NB4 (cell line): ENCODE results near the gene LOC101059915.
"Not testable (repeated sequence)": the region's sequence is repeated elsewhere in the genome, so short reads cannot be mapped to it uniquely, and the experiment has no call there.

Source experiments
- DNase-seq: peaks from one replicate; pipeline ENCODE4 v3.0.0; 2010; ENCODE audit warnings: low read depth
- H3K4me3 ChIP-seq: one replicate; pipeline ENCODE4 v1.5.1; 2011; ENCODE audit warnings: mild to moderate bottlenecking, low read depth, low read length, moderate library complexity
- MYC ChIP-seq: IDR thresholded peaks from 2 replicates; pipeline ENCODE4 v1.6.1; 2011; ENCODE audit warnings: low read depth, low read length
- POLR2A ChIP-seq: IDR thresholded peaks from 2 replicates; pipeline ENCODE4 v1.6.1; 2011; ENCODE audit warnings: mild to moderate bottlenecking; ENCODE audit not compliant: insufficient read length; ENCODE audit errors: extremely low read depth
- TF ChIP-seq, protein P1 (sequence below): IDR thresholded peaks from one replicate; pipeline ENCODE4 v1.5.1; 2012; ENCODE audit warnings: low read depth, low read length
- TF ChIP-seq, protein P2 (sequence below): IDR thresholded peaks from 2 replicates; pipeline ENCODE4 v1.6.1; 2011; ENCODE audit warnings: low read depth, low read length

LOC101059915 gene

DNA sequence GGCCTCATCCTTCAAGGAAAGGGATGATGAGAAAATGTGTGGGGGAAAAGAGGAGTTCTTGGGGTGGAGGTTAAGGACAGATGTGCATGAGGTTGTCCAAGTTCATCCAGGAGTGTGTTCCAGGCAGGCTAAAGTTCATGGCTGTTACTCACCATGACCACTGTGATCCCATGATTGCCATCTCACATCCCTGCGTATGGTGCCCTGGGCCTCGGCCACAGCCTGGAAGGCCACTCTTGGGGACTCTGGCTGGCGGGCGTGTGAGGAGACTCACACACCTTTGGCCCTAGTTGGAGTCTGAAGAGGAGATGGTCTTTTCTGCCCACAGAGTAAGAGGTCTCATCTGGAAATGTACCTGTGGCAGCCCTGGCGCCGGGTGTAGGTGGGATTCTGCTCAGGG lies 7.4 kb upstream of the LOC101059915 start:
- H3K4me3 ChIP-seq: no peak overlapping the region
- TF ChIP-seq MYC (no peak), POLR2A (no peak)
- TF ChIP-seq, protein P1, sequence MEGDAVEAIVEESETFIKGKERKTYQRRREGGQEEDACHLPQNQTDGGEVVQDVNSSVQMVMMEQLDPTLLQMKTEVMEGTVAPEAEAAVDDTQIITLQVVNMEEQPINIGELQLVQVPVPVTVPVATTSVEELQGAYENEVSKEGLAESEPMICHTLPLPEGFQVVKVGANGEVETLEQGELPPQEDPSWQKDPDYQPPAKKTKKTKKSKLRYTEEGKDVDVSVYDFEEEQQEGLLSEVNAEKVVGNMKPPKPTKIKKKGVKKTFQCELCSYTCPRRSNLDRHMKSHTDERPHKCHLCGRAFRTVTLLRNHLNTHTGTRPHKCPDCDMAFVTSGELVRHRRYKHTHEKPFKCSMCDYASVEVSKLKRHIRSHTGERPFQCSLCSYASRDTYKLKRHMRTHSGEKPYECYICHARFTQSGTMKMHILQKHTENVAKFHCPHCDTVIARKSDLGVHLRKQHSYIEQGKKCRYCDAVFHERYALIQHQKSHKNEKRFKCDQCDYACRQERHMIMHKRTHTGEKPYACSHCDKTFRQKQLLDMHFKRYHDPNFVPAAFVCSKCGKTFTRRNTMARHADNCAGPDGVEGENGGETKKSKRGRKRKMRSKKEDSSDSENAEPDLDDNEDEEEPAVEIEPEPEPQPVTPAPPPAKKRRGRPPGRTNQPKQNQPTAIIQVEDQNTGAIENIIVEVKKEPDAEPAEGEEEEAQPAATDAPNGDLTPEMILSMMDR: no peak
- TF ChIP-seq, protein P2, sequence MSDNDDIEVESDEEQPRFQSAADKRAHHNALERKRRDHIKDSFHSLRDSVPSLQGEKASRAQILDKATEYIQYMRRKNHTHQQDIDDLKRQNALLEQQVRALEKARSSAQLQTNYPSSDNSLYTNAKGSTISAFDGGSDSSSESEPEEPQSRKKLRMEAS: no peak
- DNase-seq: no peak

DNA sequence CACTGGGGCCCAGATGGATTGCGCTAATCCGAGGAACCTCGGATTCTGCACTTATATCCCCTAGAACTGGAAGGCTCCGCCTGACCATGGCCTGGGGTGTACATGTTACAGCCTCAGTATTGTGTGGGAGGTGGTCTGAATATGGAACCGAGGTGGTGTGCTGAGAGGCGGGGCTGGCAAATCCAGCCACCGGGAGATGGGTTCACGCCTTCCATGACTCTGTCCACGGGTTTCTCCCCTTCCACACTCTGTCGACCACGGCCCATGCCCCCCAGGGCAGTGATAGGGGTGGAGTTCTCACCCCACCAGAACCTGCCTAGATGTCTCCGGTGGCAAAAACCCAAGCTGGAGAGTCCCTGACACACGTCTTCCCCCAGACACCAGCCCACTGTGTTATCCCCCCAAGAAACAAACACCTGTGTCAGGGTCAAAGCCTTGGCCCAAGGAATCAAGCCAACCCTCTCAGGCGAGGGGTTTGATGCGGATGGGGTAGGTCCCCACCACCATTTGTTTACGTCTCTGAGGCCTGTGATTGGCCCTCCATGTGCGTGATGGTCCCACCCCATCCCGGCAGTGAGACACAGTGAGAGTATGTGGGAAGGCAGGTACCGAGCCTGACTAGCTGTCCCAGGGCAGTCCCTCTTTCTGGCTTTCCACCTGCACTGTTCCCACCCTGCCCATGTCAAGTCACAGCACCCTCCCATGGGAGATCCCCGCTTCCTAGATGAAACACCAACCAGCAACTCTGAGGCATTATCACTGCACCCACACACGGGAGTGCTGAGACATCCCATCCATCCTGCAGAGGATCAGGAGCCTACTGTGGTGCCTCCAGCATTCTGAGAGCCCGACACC lies 6.6 kb upstream of the LOC101059915 start:
- no peak for DNase-seq
- TF ChIP-seq, protein P2: no peak
- TF ChIP-seq, protein P1: no peak
- TF ChIP-seq POLR2A: no peak
- no peak for TF ChIP-seq MYC
- H3K4me3 ChIP-seq: no peak overlapping the region

DNA sequence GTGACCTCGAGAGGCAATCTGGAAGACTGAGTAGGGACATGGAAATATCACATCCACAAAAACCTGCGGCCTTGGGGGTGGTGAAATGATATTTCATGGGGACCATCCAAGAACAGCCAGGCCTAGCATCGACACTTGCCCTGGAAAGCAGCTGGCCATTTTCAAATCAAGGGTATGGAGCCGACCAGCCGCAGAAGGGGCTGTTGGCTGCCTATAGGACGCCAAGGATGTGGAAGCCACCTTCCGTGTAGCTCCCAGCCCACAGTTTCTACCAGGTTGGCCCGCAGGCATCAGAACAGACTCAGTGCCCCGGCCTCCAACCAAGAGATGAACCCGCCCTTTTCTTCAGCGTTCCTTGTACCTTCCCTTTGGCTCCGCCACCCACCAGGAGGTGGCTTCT lies 5.4 kb upstream of the LOC101059915 start:
- TF ChIP-seq MYC: no peak
- TF ChIP-seq, protein P2: no peak
- TF ChIP-seq POLR2A: no peak
- TF ChIP-seq, protein P1: no peak
- no peak overlapping the region for H3K4me3 ChIP-seq
- no peak for DNase-seq

- peak; percentile 89 for DNase-seq
- H3K4me3 ChIP-seq: not testable (repeated sequence)
Measured at GRCh38 chrX:71662654-71663053, 4.7 kb upstream of the LOC101059915 start.

DNA sequence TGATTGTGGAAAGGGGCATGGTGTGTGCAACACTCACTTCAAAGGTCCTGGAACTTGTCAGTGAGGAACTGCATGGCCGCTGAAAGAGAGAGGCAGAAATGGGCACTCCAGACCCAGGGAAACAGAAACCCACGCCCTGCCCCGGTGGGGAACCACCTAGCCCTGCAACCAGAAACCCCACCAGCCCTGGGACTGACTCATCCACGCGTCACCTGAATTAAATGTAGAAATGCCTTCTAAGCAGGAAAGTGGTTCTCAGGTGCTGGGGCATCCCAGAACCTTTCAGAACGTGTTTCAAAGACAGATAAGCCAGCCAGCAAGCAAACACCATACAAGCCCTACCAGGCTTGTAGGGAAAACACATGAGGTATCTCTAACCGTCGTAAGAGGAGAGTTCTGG lies 4.1 kb upstream of the LOC101059915 start:
- not testable (repeated sequence) for H3K4me3 ChIP-seq, DNase-seq

- not testable (repeated sequence) for H3K4me3 ChIP-seq
- peak; percentile 63 for DNase-seq
- TF ChIP-seq, protein P1: peak; percentile 49
Measured at GRCh38 chrX:71664202-71664601, 3.1 kb upstream of the LOC101059915 start.

DNA sequence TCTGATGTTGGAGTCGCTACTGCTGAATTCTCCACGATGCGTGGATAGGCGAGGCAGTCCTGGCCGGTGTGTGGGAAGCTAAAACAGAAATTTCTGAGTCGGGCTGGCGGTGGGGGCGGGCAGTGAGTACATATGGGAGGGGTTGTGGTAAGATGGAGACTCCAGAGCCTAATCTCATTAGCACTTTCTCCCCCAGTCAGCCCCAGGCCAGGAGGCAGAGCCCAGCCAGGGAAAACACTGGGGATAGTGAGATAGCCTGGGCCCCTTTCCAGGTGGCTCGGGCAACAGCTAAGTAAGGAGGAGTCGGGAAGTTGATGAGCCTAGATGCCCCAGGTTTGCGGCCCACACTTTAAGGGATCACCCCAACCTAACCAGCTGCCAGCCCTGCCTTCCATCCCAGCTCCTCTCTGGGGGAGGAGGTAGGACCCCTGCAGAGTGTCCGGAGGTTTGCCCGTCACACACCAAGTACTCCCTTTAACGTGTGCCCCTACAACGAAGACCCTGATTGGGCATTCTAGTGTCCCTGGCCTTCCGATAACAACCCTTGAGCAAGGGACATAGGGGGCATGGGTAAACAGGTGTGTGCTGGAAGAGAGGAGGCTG lies 2.4 kb upstream of the LOC101059915 start:
- DNase-seq: no peak
- TF ChIP-seq, protein P1: no peak
- TF ChIP-seq POLR2A (no peak), MYC (no peak)
- TF ChIP-seq, protein P2: no peak
- H3K4me3 ChIP-seq: no peak overlapping the region
